HEK293 (cell line): Measurements from ENCODE around the gene ABR.
"Not testable (repeated sequence)": the region's sequence is repeated elsewhere in the genome, so short reads cannot be mapped to it uniquely, and the experiment has no call there.

Experiments used
- CTCF ChIA-PET: fragments of 350-600 bp; formaldehyde crosslinking; extraction: SDS; loops from one replicate; lab custom pipeline; 2021; ENCODE audit warnings: antibody characterized with exemption; lab: Yijun Ruan, JAX
- POLR2A ChIA-PET: fragments of 300-600 bp; formaldehyde crosslinking; extraction: SDS; loops from one replicate; lab custom pipeline; 2020; ENCODE audit warnings: antibody characterized with exemption, inconsistent platforms; lab: Yijun Ruan, JAX
- H3K27ac ChIP-seq: fragments of 200-500 bp; sonication (Bioruptor generic); 2 replicates; pipeline ENCODE4 v1.5.1; 2014; ENCODE audit warnings: low read depth, low read length, control low read depth, inconsistent platforms; ENCODE audit errors: extremely low read depth
- H3K36me3 ChIP-seq, 2 experiments: fragments of 200-500 bp in 1 of 2; sonication (Bioruptor generic) in 1 of 2; 1 replicate in 1 of 2; 2 replicates in 1 of 2; pipeline ENCODE4 v1.5.1; 2014 to 2017; ENCODE audit warnings: inconsistent platforms in 2 of 2, low read length in 2 of 2; ENCODE audit not compliant: control insufficient read depth in 2 of 2, insufficient read depth in 1 of 2
- H3K4me1 ChIP-seq: fragments of 200-500 bp; sonication (Bioruptor generic); 2 replicates; pipeline ENCODE4 v1.5.1; 2014; ENCODE audit warnings: mild to moderate bottlenecking, low read length, inconsistent platforms; ENCODE audit not compliant: control insufficient read depth, insufficient read depth
- H3K4me3 ChIP-seq: 2 replicates; pipeline ENCODE4 v1.5.1; 2011; ENCODE audit warnings: low read depth, mild to moderate bottlenecking, control low read depth, low read length, moderate library complexity
- H3K9me3 ChIP-seq: fragments of 200-500 bp; sonication (Bioruptor generic); 2 replicates; pipeline ENCODE4 v1.5.1; 2014; ENCODE audit warnings: low read depth, low read length, inconsistent platforms; ENCODE audit not compliant: control insufficient read depth, insufficient read depth
- EGR2 ChIP-seq: fragments of 450-650 bp; formaldehyde crosslinking; IDR thresholded peaks from 2 replicates; pipeline ENCODE4 v1.5.1; 2016; ENCODE audit warnings: low read depth, missing biosample characterization, missing genetic modification characterization
- FEZF1 ChIP-seq: fragments of 450-650 bp; formaldehyde crosslinking; IDR thresholded peaks from 2 replicates; pipeline ENCODE4 v1.5.1; 2016; ENCODE audit warnings: missing biosample characterization, missing genetic modification characterization
- GLIS2 ChIP-seq: fragments of 450-650 bp; formaldehyde crosslinking; IDR thresholded peaks from 2 replicates; pipeline ENCODE4 v1.5.1; 2016; ENCODE audit warnings: missing biosample characterization, missing genetic modification characterization
- KLF1 ChIP-seq: fragments of 450-650 bp; formaldehyde crosslinking; IDR thresholded peaks from 2 replicates; pipeline ENCODE4 v1.5.1; 2016; ENCODE audit warnings: missing biosample characterization, missing genetic modification characterization
- KLF8 ChIP-seq: fragments of 450-650 bp; formaldehyde crosslinking; IDR thresholded peaks from 2 replicates; pipeline ENCODE4 v1.5.1; 2016; ENCODE audit warnings: missing biosample characterization, missing genetic modification characterization
- REST ChIP-seq: fragments of 450-650 bp; formaldehyde crosslinking; IDR thresholded peaks from 2 replicates; pipeline ENCODE4 v1.5.1; 2016; ENCODE audit warnings: missing biosample characterization, missing genetic modification characterization
- SCRT1 ChIP-seq: fragments of 450-650 bp; formaldehyde crosslinking; IDR thresholded peaks from 2 replicates; pipeline ENCODE4 v1.5.1; 2016; ENCODE audit warnings: missing biosample characterization, missing genetic modification characterization, borderline replicate concordance
- SCRT2 ChIP-seq: fragments of 450-650 bp; formaldehyde crosslinking; IDR thresholded peaks from 2 replicates; pipeline ENCODE4 v1.5.1; 2016; ENCODE audit warnings: missing biosample characterization, missing genetic modification characterization
- SETDB1 ChIP-seq: IDR thresholded peaks from one replicate; pipeline ENCODE4 v1.6.1; 2017; ENCODE audit warnings: mild to moderate bottlenecking, low read length, moderate library complexity, mixed read lengths; ENCODE audit not compliant: insufficient read length
- ZBTB17 ChIP-seq: fragments of 450-650 bp; formaldehyde crosslinking; IDR thresholded peaks from 2 replicates; pipeline ENCODE4 v1.5.1; 2016; ENCODE audit warnings: missing biosample characterization, missing genetic modification characterization
- ZFHX2 ChIP-seq: fragments of 450-650 bp; formaldehyde crosslinking; conservative IDR thresholded peaks from 2 replicates; pipeline ENCODE4 v1.5.1; 2016; ENCODE audit warnings: missing biosample characterization, missing genetic modification characterization
- ZIC2 ChIP-seq: fragments of 450-650 bp; formaldehyde crosslinking; IDR thresholded peaks from 2 replicates; pipeline ENCODE4 v1.5.1; 2016; ENCODE audit warnings: missing biosample characterization, missing genetic modification characterization
- ZNF16 ChIP-seq: fragments of 450-650 bp; formaldehyde crosslinking; IDR thresholded peaks from 2 replicates; pipeline ENCODE4 v1.5.1; 2016; ENCODE audit warnings: low read depth, missing biosample characterization, missing genetic modification characterization
- ZNF24 ChIP-seq: fragments of 450-650 bp; formaldehyde crosslinking; IDR thresholded peaks from 2 replicates; pipeline ENCODE4 v1.5.1; 2016; ENCODE audit warnings: missing biosample characterization, missing genetic modification characterization
- ZNF837 ChIP-seq: fragments of 450-650 bp; formaldehyde crosslinking; IDR thresholded peaks from 2 replicates; pipeline ENCODE4 v1.5.1; 2016; ENCODE audit warnings: missing biosample characterization, missing genetic modification characterization
- ZNF843 ChIP-seq: fragments of 450-650 bp; formaldehyde crosslinking; IDR thresholded peaks from 2 replicates; pipeline ENCODE4 v1.5.1; 2016; ENCODE audit warnings: missing biosample characterization, missing genetic modification characterization
- TF ChIP-seq, protein P1 (sequence below): fragments of 450-650 bp; formaldehyde crosslinking; IDR thresholded peaks from 2 replicates; pipeline ENCODE4 v1.5.1; 2016; ENCODE audit warnings: missing biosample characterization, missing genetic modification characterization
- TF ChIP-seq, protein P2 (sequence below): fragments of 450-650 bp; formaldehyde crosslinking; IDR thresholded peaks from 2 replicates; pipeline ENCODE4 v1.5.1; 2016; ENCODE audit warnings: missing biosample characterization, missing genetic modification characterization

The ABR gene

GRCh38 chr17:1128463-1128862 lies 51.3 kb downstream of the ABR start:
- peaks cover 0 to 15% of the 10 kb centered on the region in 2 experiments; a peak in 2 of 3 replicates for H3K36me3 ChIP-seq
- H3K4me1 ChIP-seq, H3K27ac ChIP-seq, H3K4me3 ChIP-seq, H3K9me3 ChIP-seq: not testable (repeated sequence)
- TF ChIP-seq SETDB1 (peak; percentile 53), KLF8 (tag by site-specific recombination) (peak; percentile 45; the same call in 1 of the 2 replicates)
- TF ChIP-seq, protein P1, sequence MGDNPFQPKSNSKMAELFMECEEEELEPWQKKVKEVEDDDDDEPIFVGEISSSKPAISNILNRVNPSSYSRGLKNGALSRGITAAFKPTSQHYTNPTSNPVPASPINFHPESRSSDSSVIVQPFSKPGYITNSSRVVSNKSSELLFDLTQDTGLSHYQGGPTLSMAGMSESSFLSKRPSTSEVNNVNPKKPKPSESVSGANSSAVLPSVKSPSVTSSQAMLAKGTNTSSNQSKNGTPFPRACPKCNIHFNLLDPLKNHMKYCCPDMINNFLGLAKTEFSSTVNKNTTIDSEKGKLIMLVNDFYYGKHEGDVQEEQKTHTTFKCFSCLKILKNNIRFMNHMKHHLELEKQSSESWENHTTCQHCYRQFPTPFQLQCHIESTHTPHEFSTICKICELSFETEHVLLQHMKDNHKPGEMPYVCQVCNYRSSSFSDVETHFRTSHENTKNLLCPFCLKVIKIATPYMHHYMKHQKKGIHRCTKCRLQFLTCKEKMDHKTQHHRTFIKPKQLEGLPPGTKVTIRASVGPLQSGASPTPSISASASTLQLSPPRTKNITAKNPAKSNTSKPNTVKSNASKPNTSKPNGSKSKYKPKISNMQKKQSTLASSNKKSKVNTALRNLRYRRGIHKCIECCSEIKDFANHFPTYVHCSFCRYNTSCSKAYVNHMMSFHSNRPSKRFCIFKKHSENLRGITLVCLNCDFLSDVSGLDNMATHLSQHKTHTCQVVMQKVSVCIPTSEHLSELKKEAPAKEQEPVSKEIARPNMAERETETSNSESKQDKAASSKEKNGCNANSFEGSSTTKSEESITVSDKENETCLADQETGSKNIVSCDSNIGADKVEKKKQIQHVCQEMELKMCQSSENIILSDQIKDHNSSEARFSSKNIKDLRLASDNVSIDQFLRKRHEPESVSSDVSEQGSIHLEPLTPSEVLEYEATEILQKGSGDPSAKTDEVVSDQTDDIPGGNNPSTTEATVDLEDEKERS (tag by site-specific recombination) = peak; percentile 97
- TF ChIP-seq, protein P2, sequence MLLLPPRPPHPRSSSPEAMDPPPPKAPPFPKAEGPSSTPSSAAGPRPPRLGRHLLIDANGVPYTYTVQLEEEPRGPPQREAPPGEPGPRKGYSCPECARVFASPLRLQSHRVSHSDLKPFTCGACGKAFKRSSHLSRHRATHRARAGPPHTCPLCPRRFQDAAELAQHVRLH (tag by site-specific recombination) = peak; percentile 81
- POLR2A ChIA-PET = interaction anchor here (0.8 kb wide), 1 partner anchor 9 kb away, joined by 3 read pairs; no protein-coding TSS in a partner anchor
- CTCF ChIA-PET = interaction anchor here (1.2 kb wide), 1 partner anchor 59 kb away, joined by 7 read pairs; no protein-coding TSS in a partner anchor

DNA sequence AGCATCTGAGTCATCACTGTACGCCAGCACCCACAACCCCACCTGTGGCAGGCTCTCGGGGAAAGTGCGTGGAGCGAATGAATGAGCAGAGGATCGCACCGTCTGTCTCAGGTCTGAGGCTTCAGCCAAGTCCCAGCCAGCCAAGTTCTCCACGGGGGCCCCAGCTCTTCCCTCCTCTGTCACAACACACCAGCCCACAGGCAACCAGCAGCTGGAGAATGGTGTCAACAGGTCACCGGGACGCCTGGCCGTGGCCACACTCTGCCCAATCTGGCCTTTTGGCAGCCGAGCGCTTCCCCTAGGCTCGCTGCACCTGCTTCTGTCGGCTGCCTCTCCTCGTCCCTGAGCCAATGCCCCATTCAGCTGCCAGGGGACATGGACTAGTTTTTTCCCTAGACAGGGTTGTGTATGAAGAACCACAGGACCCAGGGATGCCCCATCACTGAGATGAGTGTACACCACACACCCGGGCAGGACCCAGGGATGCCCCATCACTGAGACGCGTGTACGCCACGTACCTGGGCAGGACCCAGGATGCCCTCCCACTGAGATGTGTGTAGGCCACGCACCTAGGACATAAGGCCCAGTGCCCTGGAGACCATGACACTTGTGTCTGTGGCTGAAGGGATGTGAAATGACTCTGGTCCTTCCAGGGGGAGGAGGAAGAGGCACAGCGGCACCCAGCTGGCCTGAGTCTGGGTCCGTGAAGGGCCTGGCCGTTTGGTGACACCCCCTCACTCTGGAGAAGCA lies 52.8 kb downstream of the ABR start:
- no peaks in the 10 kb centered on the region; the same call in 1 of the 2 replicates for H3K4me1 ChIP-seq
- H3K4me3 ChIP-seq = no peak overlapping the region
- POLR2A ChIA-PET = no interaction called here
- peaks cover 0 to 18% of the 10 kb centered on the region in 2 experiments; a peak in 2 of 3 replicates for H3K36me3 ChIP-seq
- TF ChIP-seq SCRT1 = peak; percentile 75; the same call in 1 of the 2 replicates
- peak; percentile 94 for TF ChIP-seq SCRT2
- TF ChIP-seq ZNF16 = no peak
- no peak overlapping the region; the same call in 1 of the 2 replicates for H3K27ac ChIP-seq
- no peaks in the 10 kb centered on the region for H3K9me3 ChIP-seq
- CTCF ChIA-PET = interaction anchor here (8.0 kb wide), 1 partner anchor 21 kb away, joined by 114 read pairs; no protein-coding TSS in a partner anchor

- Histone ChIP-seq H3K36me3 (peaks cover 0 to 18% of the 10 kb centered on the region in 2 experiments; a peak in 2 of 3 replicates), H3K9me3 (no peaks in the 10 kb centered on the region), H3K4me3 (no peak overlapping the region), H3K27ac (no peak overlapping the region), H3K4me1 (no peaks in the 10 kb centered on the region; the same call in 1 of the 2 replicates)
- TF ChIP-seq ZNF837 (tag by site-specific recombination) (no peak), ZIC2 (tag by site-specific recombination) (peak; percentile 66), FEZF1 (tag by site-specific recombination) (no peak), KLF1 (tag by site-specific recombination) (no peak), ZNF24 (tag by site-specific recombination) (no peak), ZBTB17 (tag by site-specific recombination) (peak; percentile 25; the same call in 1 of the 2 replicates), ZFHX2 (no peak), EGR2 (tag by site-specific recombination) (no peak), GLIS2 (tag by site-specific recombination) (peak; percentile 39; the same call in 1 of the 2 replicates), REST (tag by site-specific recombination) (no peak), ZNF843 (tag by site-specific recombination) (no peak)
- ChIA-PET CTCF (interaction anchor here (0.6 to 8.0 kb wide), 3 partner anchors 21 to 83 kb away, joined by 3 to 114 read pairs (median 3); no protein-coding TSS in a partner anchor), POLR2A (no interaction called here)
Observed at GRCh38 chr17:1126250-1126797, 53.5 kb downstream of the ABR start.
